ENCODE measurements around the gene MGRN1.
"Not testable (repeated sequence)": the region's sequence is repeated elsewhere in the genome, so short reads cannot be mapped to it uniquely, and the experiment has no call there.

Gene MGRN1

DNA sequence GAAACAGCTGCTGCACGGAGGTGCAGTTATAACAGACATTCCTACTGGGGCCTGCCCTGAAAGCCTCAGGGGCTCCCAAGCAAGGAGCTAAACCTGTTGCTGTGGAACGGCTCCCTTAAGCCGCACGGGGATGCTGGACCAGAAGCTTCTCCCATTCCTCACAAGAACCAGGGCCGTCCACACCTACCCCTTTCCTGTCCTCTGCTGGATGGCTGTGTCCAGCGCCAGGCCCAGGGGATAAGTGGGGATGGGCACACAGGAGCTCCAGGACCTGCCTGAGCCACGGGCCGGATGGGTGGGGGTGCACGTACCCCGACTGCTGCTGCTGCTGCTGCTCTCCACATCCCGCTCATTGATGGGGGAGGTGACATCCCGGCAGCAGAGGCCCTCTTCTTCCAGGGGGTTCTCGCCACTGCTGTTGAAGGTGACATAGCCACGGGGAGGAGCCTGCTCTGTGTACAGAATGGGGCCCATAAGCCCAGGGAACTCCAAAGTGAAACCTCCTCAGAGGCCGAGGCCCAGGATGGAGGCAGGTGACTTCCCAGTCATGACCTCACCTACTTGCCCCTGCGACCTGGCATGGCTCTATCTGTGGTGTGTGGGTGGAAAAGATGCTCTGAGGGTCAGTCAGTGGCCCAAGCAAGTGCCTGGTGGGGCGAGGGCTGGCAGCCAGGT is 77.3 kb downstream of the MGRN1 start:
- no peak for DNase-seq

DNA sequence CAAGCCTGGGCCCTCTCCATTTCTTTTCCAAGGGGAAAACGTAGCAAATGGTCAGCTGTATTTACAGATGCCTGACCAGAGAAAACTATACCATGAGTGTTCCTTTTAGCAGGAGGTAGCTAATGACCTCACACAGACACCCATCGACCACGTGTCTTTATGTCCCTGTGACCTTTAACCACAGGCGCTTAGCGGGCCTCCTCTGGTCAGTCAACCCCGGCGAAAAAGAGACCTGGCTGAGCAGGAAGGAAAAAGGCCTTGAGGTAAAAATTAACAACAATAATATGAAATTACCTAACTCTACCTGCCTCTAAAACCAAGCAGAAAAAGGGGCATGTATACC is 77.8 kb downstream of the MGRN1 start:
- no peak for DNase-seq

DNA sequence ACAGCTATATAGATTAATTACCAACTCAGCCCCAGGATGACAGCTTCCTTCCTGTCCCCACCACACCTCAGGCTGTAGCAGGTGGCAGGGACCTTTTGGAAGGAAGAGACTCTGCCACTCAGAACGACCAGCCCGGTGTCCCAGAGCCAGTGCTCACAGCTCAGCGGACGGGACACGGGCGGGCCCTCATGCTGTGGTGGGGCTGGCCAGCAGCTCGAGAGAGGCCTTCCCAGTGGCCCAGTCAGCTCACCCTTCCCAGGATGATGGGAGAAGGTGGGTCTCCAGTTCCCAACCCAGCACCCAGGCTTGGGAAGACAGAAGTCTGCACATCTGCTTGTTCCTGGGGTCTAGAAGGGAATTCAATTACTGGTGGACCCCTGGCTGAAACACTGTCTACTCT is 79.3 kb downstream of the MGRN1 start:
- no peak for DNase-seq

DNA sequence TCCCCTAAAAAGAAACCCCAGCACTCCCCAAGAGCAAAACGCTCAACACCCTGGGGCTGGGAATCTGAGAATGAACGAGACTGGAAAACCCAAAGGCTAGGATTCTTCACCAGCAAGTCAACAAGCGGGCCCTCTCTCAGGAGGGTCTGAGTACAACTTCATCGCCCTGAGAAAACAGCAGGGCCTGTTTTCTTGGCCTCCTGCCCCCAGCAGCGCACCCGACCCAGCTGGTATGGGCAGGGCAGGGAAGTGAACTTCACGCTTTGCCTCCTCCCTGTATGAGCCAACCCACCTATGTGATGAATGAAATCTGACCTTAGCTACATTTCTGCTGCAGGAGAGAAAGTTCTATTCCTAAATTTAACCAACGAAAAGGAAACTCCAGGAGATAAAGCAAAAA is 79.9 kb downstream of the MGRN1 start:
- DNase-seq = no peak

DNA sequence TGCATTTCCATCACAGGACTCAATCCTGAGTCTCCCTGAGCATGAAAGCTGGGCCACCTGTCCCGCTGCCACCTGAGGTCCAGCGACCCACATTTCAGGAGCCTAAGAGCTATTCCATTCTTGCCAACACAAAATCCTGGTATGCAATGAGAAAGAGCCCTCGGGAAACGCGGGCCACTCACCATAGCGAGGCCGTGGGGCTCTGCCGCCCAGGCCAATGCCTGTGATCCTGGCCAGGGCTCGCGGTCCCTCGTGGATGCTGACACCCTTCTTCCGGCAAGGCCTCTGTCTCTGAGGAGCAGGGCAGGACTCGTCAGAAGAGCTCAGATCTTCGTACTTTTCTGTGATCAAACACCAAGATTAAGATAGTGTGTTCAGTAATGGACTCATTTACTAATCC is 80.3 kb downstream of the MGRN1 start:
- DNase-seq = no peak

DNA sequence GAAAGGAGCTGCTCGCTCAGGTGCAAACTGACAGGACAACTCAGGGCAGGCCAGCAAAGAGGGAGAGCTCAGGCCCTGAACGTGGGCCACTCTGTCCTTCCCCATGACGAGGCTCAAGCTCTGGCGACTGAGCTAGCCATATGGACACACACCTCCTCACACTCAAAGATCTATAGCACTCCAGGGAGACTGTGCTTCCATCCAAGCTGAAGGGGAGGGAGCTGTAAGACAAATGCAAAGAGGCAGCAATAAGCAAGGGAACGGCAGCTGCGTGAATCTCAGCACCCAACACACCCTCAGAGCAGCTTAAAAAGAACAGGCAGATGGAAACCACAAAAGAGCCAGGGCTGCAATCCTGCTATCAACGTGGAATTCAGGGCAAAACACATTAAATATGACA is 82.2 kb downstream of the MGRN1 start:
- no peak for DNase-seq

DNA sequence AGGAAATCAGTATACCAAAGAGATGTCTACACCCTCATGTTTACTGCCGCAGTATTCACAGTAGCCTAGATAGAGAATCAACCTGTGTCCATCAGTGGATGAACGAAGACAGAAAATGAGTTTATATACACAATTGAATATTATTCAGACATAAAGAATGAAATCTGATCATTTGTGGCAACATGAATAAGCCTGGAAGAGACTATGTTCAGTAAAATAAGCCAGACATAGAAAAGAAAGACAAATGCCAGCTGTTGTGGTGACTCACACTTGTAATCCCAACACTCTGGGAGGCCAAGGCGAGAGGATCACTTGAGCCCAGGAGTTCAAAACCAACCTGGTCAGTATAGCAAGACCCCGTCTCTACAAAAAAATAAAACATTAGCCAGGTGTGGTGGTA is 84.9 kb downstream of the MGRN1 start:
- DNase-seq = no peak

DNA sequence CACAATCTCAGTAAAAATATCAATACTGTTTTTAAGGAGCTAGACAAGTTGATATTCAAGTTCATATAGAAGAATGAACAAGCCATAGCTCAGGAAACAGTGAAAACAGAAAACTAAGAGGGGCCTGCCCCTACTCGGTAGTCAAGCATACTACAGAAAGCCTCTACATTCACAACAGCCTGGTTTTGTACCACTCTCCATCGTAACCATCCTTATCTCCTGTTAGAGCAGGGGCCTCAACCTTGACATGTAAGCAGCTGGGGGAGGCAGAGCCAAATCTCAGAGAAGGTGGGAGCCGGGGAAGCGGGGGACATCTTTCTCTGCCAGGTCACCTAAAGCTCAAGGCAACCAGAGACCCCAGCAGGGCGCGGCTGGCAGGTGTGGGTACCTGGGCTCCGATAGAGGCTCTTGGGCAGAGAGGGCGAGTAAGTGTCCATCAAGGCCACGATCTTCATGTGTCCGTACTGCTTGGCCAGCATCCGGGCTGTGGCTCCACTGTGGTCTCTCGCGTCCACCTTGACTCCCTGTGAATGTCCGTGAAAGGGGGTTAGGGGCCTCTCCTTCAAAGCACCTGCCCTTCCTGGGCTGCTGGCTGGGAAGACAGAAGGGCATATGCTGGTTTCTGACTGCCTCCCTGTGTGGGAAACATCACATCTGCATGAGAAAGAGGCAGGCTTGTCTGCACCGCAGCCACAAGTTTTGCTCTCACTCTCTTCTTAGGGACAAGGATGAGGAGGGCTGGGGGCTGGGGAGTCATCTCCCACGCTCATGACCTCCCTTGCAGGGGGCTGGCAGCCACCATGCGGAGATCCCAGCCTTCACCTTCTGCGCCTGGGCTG is 89.3 kb downstream of the MGRN1 start:
- no peak for DNase-seq

DNA sequence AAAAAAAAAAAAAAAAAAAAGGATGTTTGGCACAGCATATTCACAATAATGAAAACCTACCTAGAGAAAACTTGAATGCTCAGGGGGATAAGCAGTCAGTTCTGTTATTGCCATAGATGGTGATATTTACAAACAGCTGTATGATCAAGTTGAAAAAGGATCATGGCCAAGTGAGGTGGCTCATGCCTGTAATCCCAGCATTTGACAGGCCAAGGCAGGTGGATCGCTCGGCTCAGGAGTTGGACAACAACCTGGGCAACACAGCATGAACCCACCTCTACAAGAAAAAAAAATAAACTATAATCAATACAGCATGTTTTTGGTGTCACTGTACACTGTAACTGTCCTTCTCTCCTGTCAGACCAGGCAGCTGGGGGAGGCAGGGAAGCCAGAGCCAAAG is 90.4 kb downstream of the MGRN1 start:
- no peak for DNase-seq

DNA sequence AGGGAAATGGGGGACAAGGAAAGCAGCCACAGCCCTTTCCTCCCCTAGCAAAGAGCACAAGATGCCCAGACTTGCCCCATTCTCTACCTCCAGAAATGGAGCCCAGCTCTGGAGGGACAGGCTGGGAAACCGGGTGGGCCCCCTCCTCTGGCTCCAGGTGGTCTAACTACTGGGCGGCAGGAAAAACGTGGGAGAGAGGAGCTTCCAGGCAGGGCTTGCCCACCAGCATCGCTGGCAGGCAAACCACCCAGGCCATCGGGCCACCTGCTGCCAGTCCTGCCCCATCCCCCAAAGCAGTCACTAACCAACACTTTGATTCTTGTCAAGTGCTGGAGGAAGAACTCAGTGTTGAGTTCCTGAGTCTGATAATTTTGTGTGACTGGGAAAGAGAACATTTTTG is 93.8 kb downstream of the MGRN1 start:
- DNase-seq = no peak

DNA sequence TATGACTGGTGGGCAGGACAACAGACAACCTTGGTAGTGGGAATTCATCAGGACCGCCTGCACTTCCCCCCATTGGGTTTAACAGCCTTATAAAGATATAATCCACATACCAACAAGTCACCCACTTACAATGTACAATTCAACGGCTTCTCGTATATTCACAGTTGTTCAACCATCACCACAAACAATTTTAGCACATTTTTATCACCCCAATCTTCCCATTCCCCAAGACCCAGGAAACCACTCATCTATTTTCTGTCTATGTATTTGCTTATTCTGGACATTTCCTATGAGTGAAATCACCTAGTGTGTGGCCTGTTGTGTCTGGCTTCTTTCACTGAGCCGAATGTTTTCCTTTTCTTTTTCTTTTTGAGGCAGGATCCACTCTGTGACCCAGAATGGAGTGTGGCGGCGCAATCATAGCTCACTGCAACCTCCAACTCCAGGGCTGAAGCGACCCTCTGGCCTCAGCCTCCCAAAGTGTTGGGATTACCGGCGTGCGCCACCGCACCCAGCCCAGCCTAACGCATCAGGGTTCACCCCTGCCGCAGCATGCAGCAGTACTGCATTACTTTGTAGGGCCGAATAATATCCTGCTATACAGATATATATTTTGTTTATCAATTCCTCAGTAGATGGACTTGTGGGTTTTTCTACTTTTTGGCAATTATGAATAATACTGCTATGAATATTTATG is 98.6 kb downstream of the MGRN1 start:
- DNase-seq = no peak

DNA sequence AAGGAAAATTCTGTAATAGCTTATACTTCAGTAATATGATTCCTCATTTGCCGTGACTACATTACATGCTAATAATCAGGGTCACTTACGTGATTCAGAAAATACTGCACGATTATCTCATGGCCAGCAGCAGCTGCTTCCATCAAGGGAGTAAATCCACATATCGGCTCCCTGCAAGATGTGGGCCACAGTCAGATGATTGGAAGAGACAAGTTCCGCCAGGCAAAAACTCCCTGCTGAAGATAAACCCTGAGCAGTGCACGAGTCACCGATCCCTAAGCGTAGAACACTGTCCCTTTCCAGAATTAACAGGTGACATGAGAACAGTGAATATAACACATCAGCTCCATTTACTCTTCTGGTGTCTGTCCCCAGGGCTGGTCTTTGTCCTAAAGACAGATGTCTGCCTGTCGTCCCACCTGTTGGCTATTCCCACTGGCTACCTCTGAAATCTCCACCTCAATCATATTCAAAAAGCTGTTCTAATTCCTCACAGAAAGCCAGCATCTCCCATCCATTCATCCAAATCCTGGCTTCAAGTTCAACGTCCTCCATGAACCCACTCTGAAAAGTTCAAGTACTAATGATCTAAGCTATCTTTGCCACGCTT is 100.1 kb downstream of the MGRN1 start:
- no peak for DNase-seq

DNA sequence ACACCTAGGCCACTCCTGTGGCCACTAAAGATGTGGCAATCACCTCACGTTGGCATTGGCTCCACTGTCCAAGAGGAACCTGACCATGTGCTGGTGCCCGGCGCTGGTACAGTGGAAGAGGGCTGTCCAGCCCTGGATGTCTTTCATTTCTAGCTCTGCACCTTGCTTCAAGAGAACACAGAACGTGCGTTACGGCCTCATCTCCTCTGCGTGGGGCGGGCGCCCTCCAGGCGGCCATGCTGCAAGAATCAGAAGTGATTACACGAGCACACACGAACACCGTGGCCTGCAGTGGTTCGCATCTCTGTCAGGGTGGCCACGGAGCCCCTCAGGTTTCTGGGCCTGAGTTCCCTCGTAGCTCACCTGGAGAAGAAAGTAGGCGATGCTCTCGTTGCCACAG is 102.0 kb downstream of the MGRN1 start:
- no peak for DNase-seq

DNA sequence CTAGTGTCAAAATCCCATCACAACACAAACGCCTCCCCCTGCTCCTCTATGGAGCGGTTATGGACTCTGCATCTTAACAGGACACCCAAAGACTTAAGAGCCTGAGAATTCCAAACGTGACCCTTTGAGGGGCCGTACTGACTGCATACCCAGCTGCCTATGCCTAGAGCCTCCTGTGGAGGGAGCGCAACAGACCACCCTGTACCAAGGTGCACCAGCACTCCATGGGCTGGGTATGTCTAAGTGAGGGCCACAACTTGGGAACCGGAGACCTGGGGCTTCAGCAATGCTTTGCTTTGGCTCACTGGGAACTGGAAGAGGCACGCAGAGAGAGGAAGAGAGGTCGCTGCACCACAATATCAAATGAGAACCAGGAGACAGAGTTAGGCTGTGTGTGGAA is 104.0 kb downstream of the MGRN1 start:
- no peak for DNase-seq

DNA sequence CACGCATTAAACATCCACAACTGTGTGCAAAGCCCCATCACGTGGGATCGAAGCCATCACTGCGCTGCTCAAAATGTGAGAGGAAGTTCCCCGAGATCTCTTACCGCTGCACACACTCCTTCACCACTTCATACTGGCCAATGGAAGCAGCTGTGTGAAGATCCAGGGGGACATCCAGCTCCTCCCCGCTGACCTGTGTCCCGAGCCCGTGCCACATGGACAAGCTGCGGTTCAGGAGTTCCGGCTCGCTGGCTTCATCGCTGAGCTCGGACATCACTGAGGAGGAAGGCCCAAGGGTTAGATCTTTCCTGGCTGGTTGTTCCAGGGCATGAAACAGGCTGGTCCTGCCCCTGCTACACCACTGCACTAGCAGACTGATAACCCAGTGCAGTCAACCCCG is 105.2 kb downstream of the MGRN1 start:
- DNase-seq = no peak

DNA sequence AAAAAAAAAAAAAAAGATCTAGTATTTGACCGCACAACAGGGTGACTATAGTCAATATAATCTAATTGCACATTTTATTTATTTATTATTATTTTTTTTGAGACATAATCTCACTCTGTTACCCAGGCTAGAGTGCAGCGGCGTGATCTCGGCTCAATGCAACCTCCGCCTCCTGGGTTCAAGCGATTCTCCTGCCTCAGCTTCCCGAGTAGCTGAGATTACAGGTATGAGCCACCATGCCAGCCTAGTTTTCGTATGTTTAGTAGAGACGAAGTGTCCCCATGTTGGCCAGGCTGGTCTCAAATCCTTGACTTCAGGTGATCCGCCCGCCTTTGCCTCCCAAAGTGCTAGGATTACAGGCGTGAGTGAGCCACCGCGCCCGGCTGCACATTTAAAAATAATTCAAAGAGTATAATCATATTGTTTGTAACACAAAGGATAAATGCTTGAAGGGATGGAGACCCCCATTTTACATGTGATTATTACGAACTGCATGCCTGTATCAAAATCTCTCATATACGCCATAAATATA is 108.7 kb downstream of the MGRN1 start:
- no peak for DNase-seq

DNA sequence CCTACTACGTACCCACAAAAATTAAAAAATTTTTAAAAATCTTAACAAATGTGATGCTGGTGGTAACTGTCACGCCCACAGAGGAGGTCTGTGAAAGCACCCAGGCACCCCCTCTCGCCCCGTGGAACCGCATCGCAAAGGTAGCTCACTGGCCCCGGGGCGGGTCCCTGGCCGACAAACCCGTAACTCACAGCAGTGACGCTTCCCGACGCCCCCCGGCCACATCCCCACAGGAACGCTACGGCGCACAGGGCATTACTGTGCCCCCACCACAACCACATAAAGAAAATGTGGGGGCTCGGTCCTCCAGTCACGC is 109.1 kb downstream of the MGRN1 start:
- DNase-seq = peak; percentile 23

DNA sequence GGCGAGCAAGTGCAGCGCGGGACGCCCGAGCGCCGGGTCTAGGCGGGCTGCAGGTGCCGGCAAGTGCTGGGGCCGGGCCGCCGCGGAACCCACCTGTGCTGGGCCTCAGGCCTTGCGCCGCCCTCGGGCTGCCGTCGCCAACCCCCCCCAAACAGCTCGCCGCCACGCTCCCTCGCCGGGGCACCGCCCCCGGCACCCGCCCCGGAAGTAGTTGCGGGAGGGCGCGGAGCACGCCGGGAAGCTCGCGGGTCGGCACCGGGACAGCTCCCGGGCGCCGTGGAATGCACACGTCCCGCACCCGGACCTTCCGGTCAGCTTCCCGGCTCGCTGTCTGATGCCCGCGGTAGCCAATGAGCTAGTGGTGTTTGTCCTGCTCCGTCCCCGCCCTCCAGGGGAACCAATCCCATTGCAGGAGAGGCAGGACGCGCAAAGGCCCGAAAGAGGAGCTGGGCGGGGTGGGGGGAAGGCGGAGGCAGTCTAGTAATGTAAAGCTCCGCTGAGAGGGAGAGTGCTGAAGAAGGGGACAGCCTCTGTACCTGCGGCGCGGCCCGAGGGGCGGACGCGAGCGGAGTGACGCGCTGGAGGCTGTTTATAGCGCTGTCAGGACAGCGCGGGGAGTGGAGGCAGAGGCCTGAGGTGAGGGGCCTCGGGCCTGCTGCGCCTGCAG is 109.6 kb downstream of the MGRN1 start, which contains the start of the genes ANKS3 and DNAAF8:
Gene ANKS3 (minus strand): TSS at position 209 of the 667 bp plus-strand sequence. CDS start 4,122 bp downstream, outside the sequence.
Gene DNAAF8 (plus strand): TSS at position 475 of the 667 bp plus-strand sequence. CDS start 1,978 bp downstream, outside the sequence.
- peak; percentile 87 for DNase-seq

DNA sequence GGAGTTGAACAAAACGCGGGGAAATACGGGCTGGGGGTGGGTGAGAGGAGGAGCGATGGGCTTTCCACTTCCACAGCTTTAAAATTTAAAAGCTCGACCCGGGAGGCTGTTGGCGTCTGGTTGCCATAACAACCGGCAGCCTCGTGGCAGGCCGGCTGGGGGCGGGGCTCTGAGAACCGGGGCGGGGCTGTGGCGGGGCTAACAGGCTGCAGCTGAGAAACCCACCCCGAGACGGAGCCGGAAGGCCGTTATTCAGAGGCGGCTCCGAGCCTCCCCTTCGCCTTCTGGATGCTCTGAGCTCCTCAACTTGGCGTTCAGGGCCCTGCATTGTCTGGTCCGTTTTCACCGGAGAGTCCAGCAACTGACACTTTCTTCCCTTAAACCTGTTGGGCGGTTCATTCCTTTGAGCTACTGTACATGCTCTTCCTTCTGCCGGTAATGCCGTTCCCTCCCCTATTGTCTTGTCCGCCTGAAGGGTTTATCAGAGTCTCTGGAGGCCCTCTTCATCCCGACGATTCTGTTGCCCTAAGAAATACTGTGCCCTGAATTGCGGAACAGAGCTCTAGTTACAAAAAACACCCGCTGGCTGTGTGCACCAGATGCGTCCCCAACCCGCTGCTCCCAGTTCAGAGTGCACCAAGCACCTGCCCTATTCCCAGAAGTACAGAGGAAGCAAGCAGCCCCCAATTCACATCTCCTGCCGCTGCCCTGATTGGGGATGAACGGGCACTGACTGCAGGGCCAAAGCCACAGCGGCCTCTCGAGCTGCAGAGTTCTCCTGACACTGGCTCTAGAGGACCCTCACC is 110.3 kb downstream of the MGRN1 start:
- peak; percentile 94 for DNase-seq

DNA sequence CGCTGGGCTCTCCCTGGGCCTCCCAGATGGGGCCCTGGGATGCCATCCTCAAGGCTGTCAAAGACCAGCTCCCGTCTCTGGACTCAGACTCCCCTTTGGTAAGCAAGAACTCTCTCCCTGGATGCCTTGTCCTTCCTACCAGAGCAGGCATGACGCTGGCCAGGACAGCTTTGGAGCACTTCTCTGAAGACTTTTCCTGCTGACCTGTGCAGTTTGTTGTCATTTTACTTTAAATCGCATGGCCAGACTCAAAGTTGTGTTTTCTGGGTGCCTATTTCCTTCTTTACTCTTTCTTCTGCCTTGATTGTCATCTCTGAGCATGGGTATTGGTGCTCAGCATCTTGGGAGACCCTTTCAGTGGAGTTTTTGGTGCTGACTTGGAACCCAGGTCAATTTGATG is 111.9 kb downstream of the MGRN1 start:
- no peak for DNase-seq

DNA sequence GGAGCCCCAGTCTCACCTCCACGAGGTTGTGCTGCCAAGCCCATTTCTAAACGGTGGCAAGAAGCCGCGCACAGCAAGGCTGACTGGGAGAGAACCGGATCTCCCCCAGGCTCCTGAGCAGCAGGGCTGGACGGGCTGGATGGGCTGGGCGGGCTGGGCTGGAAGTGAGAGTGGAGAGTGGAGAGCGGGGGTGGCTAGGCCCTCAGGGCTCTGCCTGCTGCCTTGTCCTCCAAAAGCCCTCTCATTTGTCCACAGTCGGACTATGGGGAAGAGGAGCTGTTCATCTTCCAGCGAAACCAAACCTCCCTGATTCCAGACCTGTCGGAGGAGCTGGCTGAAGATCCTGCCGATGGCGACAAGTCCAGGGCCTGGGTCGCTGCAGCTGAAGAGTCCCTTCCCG is 112.9 kb downstream of the MGRN1 start:
- no peak for DNase-seq

DNA sequence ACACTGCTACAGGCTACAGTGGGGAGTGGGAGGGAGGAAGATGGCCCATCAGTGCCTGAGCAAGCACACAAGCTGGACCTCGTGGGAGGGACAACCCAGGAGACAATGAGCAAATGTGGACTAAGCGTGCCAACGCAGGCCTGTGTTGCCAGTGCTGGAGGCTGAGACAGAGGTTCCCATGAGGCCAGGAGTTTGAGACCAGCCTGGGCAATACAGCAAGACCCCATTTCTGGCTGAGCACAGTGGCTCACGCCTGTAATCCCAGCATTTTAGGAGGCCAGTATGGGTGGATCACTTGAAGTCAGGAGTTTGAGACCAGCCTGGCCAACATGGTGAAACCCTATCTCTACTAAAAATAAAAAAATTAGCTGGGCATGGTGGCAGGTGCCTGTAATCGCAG is 113.7 kb downstream of the MGRN1 start:
- DNase-seq = not testable (repeated sequence)
